SK-N-MC (cell line): ENCODE results near the gene CDK5R2.

ENCODE experiments used
- EZH2 ChIP-seq: fragments of 200-600 bp; sonication (generic); IDR thresholded peaks from one replicate; pipeline ENCODE4 v1.6.1; 2017; ENCODE audit warnings: antibody characterized with exemption
- FOXP2 ChIP-seq: optimal IDR thresholded peaks from 2 replicates; pipeline ENCODE3; 2011; ENCODE audit warnings: mild to moderate bottlenecking, moderate library complexity; ENCODE audit not compliant: insufficient read depth; ENCODE audit errors: extremely low read length, control extremely low read depth
- POLR2AphosphoS5 ChIP-seq: IDR thresholded peaks from 2 replicates; pipeline ENCODE4 v1.6.1; 2012; ENCODE audit warnings: mild to moderate bottlenecking, low read depth, low read length, borderline replicate concordance

DNA sequence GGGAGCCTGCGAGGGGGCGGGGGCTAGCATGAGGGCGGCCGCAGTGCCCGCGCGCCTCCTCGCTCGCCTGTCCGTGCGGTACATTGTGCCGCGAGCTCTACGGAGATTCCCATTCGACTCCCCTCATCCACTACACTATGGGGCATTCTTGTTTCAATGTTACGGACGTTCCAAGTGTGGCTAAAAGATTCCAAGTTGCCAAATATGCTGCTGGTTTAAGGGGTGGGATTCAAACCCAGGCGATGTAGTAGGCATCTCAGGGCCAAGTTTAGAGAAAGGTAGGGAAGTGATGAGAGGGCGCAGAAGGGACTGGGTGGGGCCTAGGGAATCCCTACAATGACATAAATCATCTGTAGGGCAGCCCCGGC, 43.8 kb downstream of the CDK5R2 start:
- TF ChIP-seq EZH2 (no peak), POLR2AphosphoS5 (no peak), FOXP2 (no peak)
